Measurements from ENCODE around the gene LVRN.

Gene LVRN

GRCh38 chr5:115961381-115962238, 665 bp upstream of the LVRN start:
- no peak for DNase-seq

- no peak for DNase-seq
Observed at GRCh38 chr5:115962565-115963402, 509 bp downstream of the LVRN start.

DNA sequence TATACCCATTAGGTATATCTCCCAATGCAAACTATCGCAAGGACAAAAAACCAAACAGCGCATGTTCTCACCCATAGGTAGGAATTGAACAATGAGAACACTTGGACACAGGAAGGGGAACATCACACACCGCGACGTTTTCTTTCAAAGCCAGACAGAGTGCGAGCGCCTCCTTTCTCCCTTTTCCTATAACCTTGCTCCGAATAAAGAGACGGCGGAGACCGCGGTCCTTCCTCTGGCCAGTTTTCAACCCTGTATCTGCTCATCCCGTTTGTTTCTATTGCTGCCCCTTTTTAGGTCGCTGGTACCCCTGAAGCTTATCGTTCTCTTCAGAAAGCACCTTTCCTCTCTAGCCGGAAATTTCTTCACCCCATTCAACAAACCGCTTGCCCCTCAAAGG, 1.3 kb downstream of the LVRN start:
- DNase-seq = no peak

DNA sequence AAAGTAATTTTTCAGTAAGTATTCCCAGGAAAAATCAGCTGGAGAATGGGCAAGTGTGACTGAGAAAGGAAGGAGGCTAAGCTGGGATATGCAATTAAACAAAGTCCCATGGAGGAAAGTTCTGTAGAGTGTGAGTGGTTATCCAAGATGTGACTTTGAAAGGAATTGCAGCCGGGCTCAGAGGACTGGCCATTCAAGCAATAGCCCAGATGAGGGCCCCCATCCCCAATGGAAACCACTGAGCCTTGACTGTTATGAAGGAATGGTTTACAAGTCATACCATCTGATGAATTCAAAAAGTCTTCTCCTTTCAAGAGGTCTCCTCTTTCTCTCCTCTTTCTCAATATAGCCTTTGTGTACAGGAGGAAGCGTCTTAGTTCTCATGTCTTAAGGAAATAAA, 6.5 kb downstream of the LVRN start:
- DNase-seq = no peak

- DNase-seq = no peak
Observed at GRCh38 chr5:115977096-115977495, 14.8 kb downstream of the LVRN start.

GRCh38 chr5:115977988-115978387, 15.7 kb downstream of the LVRN start:
- DNase-seq = no peak

- no peak for DNase-seq
Observed at GRCh38 chr5:115978779-115979178, 16.5 kb downstream of the LVRN start.

DNA sequence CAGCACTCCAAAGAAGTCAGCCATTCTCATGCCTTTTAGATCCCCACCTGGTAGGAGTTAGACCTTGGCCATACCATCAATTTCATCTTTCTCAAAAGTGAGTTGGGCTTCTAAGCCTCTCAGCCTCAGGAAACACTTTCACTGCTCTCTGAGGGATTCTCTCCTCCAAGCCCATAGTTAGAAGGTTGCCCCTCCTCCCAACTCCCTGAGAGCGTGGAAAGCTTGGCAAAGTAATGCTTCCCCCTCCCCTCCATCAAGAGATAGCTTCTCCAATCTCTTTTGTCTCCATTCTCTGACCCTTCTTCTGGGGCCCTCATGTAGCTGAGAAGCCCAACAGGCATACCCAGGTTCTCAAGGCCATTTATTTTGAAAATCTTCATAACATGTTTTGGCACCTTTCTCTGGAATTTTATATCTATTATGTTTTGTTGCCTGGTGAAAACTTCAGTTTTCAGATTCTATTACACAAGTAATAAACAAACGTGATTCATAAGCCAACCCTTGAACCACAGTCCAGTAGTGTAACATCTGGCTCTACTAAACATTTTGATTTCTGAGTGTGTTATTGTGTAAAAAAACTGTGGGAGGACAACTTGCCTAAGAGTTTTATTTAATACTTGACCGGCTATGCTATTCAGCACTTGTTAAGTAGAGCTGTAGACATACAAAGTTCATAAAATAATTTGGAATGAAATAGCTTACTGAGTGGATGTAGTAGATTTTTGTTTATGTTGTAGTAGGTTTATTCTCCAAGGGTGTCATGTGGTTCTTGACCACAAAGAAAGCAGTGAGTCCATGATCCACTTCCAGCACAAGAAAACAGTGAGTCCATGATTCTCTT, 17.1 kb downstream of the LVRN start:
- no peak for DNase-seq

- no peak for DNase-seq
Observed at GRCh38 chr5:115983519-115983918, 21.2 kb downstream of the LVRN start.

DNA sequence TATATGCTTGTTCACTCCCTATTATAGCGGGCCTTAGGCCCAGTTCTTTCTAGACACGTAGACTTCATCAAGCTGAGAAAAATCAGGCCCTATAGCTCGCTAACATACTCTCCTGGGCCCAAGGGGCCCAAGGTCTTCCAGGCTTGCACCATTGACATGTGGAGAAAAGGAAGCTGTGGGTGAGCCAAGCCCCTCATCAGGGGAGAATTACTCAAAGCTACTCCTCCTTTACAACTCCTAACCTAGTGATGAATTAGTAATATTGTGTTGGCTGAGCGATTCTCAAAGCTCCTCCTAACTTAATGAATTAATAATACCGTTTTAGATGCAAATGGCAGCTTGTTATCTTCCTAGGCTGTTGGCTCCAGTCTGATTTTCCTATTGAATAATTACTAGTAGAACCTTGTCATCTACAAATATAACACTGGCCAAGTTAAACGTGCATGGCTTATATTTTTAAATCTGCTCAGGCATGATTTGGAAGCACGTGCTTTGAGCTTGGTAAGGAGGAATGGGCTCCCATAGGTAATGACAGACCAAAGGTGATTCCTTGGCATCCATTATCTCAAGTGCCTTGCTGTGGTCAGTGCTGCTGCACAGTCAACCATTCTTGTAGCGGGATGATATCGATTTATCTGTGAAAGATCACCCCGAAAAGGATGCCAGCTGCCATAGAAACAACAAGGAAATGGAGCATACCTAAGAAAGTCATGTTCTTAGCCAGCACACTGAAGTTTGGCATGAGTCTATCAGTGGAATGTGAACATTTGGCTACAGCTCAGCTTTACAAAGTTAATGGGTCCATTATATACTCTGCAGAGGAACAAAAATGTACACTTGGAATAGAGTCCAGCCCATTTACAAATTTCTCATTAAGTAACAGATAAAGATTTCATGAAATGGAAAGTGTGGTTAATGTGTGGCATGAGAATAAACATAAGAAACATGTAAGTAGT, 23.8 kb downstream of the LVRN start:
- no peak for DNase-seq

- no peak for DNase-seq
Observed at GRCh38 chr5:115988002-115988401, 25.7 kb downstream of the LVRN start.

GRCh38 chr5:115992848-115993350, 30.6 kb downstream of the LVRN start:
- no peak for DNase-seq

GRCh38 chr5:115995351-115995750, 33.1 kb downstream of the LVRN start:
- no peak for DNase-seq

- DNase-seq = no peak
Observed at GRCh38 chr5:116002116-116002906, 40.0 kb downstream of the LVRN start.

DNA sequence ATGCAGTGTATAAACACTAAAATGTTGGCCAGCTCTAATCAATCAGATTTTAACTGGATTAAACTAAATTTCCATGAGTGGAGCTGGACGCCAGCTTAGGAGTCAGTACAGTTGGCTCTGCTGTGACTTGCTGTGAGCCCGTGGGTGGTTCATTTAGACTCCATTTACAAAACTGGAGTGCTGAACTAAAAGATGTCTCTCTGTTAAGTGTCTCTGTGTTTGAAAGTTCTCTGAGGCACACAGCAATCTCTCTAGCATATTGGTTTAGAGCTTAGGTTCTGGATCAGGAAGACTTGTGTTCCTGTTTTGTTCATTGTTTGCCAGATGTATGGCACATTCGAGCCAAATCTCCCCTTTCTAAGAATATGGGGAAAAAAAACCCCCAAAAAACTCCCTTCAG, 42.0 kb downstream of the LVRN start:
- no peak for DNase-seq

- no peak for DNase-seq
Observed at GRCh38 chr5:116009806-116010205, 47.5 kb downstream of the LVRN start.

DNA sequence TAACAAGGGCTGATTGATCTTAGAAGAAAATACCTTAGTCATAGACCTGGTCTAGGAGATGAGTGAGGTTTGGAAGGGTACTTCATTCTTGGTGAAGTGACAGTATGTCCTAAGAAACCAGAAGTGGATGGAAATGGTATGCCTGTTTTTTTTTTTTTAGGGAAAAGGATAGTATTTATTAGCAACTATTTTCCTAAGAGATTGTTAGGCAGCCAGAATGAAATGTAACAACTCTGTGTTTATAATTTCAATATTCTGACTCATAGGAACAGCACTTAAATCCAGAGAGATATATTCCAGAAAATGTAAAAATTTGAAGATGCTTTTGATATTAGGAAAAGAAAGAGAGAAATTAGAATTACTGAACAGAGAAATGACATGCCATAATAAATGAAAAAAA, 48.8 kb downstream of the LVRN start:
- no peak for DNase-seq

DNA sequence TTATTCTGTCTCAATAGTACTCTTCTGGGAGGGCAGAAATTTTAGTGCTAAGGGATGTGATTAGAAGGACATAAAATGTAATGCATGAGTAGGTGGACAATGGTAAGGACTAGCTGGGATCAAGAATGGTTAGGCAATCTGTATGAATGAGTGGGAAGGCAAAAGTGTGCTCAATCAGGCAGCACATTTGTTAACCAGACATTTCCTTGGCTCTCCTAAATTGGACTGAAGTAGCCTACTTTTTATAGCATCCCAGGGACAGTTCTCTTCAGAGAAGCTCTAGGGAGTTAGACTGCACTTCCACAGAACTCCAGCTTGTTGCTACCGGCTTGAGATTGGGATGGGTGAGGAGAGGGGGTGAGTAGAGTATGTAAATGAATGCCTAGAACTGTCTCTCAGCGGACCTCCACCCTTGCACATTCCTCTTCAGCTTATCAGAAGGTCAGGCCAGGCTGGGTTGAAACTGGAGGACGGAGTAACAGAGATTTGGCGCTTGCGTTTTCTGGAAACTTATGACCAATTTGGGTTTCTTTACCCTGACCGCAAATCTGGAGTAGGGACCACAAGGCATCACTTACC, 51.0 kb downstream of the LVRN start:
- no peak for DNase-seq

GRCh38 chr5:116013936-116014335, 51.7 kb downstream of the LVRN start:
- no peak for DNase-seq

GRCh38 chr5:116023619-116024018, 61.3 kb downstream of the LVRN start:
- no peak for DNase-seq

Data from central memory CD4-positive, alpha-beta T cell (primary cell).